Stimulated activated CD4-positive, alpha-beta T cell treated with anti-CD3 and anti-CD28 coated beads, Interleukin-1b, Interleukin-23, amount 100 ng/mL, for 24 hours (primary cell): ENCODE measurements around the gene DUSP7.

Experiments used
- DNase-seq, 4 experiments: peaks; one replicate each; pipeline ENCODE4 v3.0.0-alpha.2; 2020; ENCODE audit warnings: low read depth in 4 of 4, low spot score in 1 of 4

DUSP7 gene

GRCh38 chr3:52086976-52087663 lies 30.7 kb upstream of the DUSP7 start:
- no peak for DNase-seq

- no peak for DNase-seq
These were observed 30.1 kb upstream of the DUSP7 start for GRCh38 chr3:52086461-52086860.

DNA sequence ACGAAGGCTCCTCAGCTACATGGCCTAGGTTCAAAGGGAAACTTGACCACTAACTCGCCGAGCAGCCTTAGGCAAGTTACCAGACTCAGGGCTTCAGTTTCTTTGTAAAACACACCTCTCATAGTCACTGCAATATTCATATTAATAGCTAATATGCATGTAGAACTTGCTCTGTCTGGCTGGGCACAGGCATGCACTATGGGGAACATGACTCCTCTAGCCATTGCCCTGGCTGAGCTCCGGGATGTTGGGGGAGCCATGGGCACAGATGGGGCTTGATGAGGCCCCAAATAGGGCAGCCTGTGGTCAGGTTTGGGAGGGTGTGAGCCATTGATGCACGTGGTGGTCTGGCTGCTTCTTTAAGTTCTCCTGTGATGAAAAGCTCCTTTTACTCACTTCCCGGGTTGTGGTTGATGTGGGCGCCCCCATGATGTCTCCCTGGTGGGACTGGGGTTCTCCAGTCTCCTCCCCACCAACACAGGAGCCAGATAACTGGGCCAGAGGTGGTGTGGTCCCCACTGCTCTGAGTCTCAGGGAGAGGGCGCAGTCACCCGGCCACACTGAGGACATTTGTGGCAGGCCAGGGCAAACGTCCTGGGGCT lies 29.4 kb upstream of the DUSP7 start:
- DNase-seq: no peak

- DNase-seq: no peak
These were observed 28.7 kb upstream of the DUSP7 start for GRCh38 chr3:52084954-52085680.

GRCh38 chr3:52084216-52084945 lies 28.0 kb upstream of the DUSP7 start:
- no peak for DNase-seq

DNA sequence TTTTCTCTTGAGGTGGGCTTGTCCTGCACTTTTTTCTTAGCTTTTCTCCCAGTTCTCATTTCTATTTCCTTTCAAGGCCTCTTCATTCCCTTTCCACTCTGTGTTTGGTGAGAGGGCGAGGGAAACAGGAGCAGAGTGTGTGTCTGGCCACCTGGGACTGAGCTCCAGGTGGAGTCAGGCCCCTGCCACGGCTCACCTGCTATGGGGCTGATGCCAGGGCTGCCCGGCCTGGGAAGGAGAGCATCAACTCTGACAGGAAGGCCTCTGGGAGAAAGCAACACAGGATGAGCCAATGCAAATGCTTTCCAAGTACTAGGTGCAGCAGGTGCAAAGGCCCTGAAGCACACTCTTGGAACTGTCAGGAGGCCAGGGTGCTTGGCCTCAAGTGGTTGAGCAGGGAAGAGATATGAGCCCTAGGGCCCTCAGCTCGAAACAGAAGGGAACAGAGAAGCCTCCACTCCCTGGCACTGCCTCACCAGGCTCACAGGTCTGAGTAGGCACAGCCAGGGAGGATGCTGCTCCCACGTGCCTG lies 27.3 kb upstream of the DUSP7 start:
- DNase-seq: no peak

DNA sequence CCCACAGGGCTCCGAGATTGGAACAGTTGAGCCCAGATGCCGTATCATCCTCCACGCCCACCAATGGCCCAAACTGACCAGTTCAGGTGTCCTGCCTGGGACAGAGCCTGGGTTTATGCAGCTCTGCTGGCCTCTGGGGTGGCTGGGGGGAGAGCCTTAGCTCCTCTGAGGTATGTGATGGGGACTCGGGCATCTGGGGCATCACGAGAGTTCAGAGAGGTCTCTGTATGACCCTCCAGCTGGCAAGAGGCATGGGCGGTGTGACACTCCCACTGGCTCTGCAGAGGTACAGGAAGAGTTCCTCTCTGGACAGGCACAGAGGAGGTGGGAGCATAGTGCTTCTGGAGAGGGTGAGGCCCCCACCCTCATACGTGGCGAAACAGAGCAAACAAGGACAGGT lies 26.6 kb upstream of the DUSP7 start:
- DNase-seq: no peak

- DNase-seq: no peak
These were observed 24.7 kb upstream of the DUSP7 start for GRCh38 chr3:52080830-52081719.

DNA sequence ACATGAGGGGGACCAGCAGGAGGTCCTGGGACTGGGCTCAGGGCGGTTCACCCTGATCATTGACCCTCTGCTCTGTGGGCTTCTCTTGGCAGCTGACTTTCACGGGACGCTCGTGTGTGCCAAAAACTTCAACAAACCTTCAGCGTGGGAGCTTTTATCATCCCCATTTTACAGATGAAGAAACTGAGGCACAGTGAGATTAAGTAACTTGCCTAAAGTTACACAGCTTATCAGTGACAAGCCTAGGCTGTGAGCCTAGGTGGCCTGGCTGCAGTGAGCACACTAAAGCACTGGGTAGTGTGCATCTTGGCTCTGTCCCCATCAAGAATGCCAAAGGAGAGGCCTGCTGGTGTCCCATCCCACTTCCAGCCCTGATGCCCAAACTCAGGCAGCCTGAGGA lies 23.6 kb upstream of the DUSP7 start:
- no peak for DNase-seq

- no peak for DNase-seq
These were observed 22.6 kb upstream of the DUSP7 start for GRCh38 chr3:52078781-52079560.

DNA sequence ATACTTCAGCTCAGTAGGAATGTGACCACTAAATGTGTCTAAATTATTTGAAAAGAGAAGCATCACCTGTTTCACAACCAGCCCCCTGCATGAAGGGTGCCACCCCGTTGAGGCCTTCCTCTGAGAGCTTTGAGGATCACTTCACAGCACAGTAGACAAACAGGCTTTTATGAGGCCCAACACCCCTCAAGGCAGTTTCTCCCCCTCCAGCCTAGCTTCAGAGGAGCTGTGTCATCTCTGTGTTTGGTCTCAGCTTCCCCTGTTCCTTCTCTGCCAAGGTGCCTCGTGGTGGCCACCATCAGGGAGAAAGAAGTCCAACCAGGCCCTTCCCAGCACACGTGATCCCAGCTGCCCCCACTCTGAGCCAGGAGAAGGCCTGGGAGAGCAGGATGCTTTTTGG lies 21.6 kb upstream of the DUSP7 start:
- DNase-seq: no peak

GRCh38 chr3:52076896-52077780 lies 20.8 kb upstream of the DUSP7 start:
- DNase-seq: no peak

DNA sequence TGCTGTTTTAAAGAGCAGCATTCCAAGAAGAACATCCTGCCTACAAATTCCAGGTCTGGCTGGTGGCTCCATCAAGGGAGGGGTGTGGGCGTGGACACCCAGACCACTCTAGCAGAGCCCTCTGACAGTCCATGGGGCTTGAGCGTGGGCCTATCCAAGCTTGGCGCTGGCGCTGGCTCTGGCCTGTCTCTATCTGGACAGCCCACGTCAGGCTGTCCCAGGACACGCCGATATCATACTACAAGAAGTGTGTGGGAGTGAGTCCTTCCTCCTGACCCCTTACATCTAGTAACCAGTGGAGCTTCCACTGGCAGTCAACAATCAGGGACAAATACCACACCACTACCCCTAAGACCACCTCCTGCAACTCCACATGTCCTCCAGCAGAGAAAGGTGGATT lies 17.1 kb upstream of the DUSP7 start:
- no peak for DNase-seq

DNA sequence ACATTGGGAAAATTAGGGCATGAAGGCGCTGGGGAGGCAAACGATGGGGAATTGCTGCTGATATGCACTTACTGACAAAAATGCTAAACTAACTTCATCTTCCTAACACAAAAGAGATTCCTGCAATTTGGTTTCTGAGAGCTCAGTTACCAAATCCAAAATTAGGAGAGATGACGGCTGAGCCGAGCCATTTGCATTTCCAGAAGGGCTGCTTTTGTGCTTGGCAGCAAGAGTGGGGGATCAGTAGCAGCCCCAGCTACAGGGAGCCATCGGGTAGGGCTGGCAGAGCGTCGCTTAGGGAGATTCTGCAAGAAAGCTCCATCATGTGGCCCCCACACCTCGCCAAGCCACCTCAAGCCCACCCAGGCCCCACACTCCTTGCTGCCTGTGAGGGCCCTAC lies 16.1 kb upstream of the DUSP7 start:
- no peak for DNase-seq

DNA sequence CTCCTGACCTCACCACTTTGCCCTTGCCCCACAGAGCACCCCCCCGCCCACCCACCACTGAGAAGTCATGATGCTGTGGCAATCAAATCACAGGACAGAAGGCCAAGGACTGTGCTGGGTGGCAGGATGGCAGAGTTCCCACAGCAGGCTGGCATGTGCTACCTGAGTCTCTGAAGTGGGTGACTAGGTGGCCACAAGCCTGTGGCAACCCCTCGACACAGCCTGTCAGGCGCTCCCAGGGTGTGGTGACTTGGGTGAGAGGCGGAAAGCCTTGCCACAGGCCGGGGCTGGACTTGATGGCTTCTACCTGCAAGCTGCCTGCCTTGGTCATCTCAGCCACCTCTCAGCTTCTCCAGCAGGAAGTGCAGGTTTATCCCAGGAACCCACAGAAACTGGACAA lies 15.6 kb upstream of the DUSP7 start:
- DNase-seq: no peak

DNA sequence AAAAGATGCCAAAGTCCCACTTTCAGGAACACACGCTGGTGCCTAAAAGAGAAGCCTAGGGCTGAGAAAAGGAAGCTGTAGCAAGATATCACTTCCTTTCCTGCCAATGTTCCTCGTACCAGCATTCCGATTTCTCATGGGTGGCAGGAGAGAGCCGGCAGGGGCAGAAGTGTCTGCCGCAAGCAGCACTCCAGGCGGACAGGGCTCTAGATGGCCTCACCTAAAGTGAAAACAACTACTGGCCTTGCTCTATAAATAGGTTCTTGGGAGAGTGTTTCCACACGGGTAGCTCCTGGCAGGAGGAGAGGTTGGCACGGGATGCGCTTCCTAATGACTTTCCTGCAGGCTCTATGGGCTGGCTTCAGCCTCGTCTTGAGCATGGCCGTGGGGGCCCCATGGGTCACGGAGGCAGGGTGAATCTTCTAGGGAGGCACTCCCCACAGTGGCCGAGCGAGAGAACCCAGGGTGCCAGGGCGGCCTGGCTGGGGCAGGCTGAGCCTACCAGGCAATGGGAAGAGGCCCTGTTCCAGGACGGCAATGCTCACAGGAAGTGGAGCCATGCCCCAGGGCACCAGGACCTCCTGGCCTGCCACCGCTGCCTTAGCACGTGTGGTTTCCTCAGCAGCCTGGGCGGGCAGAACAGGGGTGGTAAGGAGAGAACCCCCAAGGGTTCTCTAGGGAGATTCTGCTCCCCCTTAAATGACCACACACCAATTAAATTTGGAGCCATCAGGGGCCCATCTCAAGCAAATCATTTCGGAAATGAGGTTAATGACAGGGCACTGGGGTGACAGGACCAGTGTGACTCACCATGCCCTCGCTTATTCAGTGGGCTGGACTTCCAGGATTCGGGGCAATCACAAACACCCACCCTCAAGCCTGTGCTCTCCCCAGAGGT lies 14.6 kb upstream of the DUSP7 start:
- no peak for DNase-seq

DNA sequence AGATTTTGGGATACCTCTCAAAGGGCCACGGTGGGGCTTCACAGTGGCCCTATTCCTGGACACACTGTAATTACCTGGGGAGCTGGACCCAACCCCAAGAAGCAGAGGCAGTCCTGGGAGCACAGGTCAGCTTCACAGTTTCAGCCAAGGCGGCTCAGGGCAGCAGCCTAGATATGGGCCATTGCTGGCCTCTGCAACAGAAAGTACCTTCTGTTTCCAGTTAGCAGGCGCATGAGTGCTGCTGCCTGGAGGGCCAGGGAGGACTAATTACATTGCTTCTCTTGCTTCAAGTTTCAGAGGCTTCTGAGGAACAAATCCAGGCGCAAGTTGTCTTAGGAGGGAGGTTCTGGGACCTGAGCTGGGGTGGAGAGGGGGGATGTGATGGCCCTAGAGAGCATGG lies 13.5 kb upstream of the DUSP7 start:
- no peak for DNase-seq

DNA sequence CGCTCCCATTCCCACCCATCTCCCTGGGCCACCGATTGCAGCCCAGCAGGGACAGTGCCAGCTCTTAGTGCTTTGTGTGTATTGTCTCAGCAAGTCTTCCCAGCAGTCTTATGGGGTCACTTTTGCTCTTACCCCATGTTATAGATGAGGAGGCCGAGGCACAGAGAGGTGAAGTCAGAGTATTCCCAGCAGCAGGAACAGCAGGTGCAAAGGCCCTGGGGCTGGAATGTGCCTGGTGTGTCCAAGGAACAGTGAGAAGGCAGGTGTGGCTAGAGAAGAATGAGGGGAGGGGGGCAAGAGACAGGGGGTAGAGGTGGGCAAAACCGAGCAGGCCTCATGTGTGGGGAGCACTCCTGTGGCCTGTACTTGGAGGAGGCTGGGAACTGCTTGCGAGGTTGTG lies 12.8 kb upstream of the DUSP7 start:
- DNase-seq: no peak
